Measurements from ENCODE around the gene EZH2.

- no peak for TF ChIP-seq POLR2A (IDR thresholded peaks at IDR 0.05)
- TF ChIP-seq, protein P1, sequence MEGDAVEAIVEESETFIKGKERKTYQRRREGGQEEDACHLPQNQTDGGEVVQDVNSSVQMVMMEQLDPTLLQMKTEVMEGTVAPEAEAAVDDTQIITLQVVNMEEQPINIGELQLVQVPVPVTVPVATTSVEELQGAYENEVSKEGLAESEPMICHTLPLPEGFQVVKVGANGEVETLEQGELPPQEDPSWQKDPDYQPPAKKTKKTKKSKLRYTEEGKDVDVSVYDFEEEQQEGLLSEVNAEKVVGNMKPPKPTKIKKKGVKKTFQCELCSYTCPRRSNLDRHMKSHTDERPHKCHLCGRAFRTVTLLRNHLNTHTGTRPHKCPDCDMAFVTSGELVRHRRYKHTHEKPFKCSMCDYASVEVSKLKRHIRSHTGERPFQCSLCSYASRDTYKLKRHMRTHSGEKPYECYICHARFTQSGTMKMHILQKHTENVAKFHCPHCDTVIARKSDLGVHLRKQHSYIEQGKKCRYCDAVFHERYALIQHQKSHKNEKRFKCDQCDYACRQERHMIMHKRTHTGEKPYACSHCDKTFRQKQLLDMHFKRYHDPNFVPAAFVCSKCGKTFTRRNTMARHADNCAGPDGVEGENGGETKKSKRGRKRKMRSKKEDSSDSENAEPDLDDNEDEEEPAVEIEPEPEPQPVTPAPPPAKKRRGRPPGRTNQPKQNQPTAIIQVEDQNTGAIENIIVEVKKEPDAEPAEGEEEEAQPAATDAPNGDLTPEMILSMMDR (IDR thresholded peaks at IDR 0.05 in 4 of 5, conservative IDR thresholded peaks at IDR 0.05 in 1 of 5), result no peak
These were observed 28.1 kb upstream of the EZH2 start for GRCh38 chr7:148912151-148912550.
